ENCODE data around the gene E4F1. TPM values are rescaled to one million over a fixed set of nuclear protein-coding genes. Genes with fewer than 3 reads are reported as not detected.

E4F1 gene, protein sequence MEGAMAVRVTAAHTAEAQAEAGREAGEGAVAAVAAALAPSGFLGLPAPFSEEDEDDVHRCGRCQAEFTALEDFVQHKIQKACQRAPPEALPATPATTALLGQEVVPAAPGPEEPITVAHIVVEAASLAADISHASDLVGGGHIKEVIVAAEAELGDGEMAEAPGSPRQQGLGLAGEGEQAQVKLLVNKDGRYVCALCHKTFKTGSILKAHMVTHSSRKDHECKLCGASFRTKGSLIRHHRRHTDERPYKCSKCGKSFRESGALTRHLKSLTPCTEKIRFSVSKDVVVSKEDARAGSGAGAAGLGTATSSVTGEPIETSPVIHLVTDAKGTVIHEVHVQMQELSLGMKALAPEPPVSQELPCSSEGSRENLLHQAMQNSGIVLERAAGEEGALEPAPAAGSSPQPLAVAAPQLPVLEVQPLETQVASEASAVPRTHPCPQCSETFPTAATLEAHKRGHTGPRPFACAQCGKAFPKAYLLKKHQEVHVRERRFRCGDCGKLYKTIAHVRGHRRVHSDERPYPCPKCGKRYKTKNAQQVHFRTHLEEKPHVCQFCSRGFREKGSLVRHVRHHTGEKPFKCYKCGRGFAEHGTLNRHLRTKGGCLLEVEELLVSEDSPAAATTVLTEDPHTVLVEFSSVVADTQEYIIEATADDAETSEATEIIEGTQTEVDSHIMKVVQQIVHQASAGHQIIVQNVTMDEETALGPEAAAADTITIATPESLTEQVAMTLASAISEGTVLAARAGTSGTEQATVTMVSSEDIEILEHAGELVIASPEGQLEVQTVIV
- total RNA-seq (2021; fragmentation: NEBNext Ultra II Directional; extraction: Animal tissue kit (Norgen Biotek cat#: 25700)) = 21.9 and 22.2 TPM in 2 replicates
- polyA plus RNA-seq (2011; rRNA removed) = 27.0 and 34.2 TPM in 2 replicates
- 31.8 TPM for polyA plus RNA-seq (2011; cell fraction: cytosol; rRNA removed)
- 122 TPM for polyA plus RNA-seq (2011; cell fraction: nucleus; rRNA removed)
- 10.7 to 22.9 TPM (median 21.9 TPM) in 4 replicates for polyA plus RNA-seq (2012, experiment 1 of 2)
- polyA plus RNA-seq (2012, experiment 2 of 2) = 12.4 TPM
- polyA plus RNA-seq (2013, experiment 1 of 2) = 15.0 TPM
- polyA plus RNA-seq (2013, experiment 2 of 2) = 11.6 TPM
- 7.6 and 10.1 TPM in 2 replicates for polyA minus RNA-seq (2011; rRNA and poly(A)+ RNA removed)
- polyA minus RNA-seq (2011; cell fraction: cytosol; rRNA and poly(A)+ RNA removed) = 18.4 TPM
- polyA minus RNA-seq (2011; cell fraction: nucleus; rRNA and poly(A)+ RNA removed) = 24.6 TPM
- long read RNA-seq, experiment 1, partial matches to known transcripts = 2 of 10 reads
- long read RNA-seq, experiment 1, other reads (novel, unspliced or antisense) = 5 of 10 reads
- long read RNA-seq, experiment 2 = 0 reads

DNA sequence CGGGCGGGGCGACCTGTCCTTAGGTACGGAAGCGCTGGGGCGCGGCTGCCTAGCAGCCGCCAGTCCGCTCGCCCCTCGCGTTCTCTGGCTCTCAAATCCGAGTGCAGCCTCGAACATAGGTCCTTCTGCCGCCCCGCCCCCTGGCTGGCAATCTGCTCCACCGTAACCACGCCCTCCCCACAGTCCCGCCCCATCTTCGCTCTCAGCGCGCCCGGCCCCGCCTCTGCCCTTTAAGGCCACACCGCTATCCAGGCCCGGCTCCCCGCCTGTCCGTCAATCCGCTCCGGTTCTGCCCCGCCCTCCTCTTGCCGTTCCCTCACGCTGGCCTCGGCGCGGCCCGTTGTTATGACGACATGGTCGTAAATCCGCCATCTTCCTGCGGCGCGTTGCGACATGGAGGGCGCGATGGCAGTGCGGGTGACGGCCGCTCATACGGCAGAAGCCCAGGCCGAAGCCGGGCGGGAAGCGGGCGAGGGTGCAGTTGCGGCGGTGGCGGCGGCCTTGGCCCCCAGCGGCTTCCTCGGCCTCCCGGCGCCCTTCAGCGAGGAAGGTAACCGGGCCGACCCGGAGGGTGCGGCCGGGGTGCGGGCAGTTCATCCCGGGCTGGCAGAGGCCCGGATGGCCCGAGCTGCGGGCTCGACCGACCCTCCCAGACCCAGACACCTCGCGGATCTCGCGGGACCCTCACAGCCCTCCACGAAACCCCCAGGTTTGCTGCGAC lies at the start of gene E4F1:
TSS of gene E4F1 (plus strand) at position 371 of the 721 bp plus-strand sequence. CDS start at position 394, 23 bp downstream.
- peaks cover 3 to 29% of the 10 kb centered on the region in 2 experiments; a peak in 2 of 4 replicates for H3K79me2 ChIP-seq (ENCODE audit: control insufficient read depth in 1 of 2, insufficient read depth in 2 of 2, low read length in 2 of 2)
- WGBS, 2 experiments (ENCODE audit: extremely low coverage in 1 of 2, insufficient coverage in 1 of 2, insufficient read length in 1 of 2, insufficient replicate concordance in 2 of 2, low coverage in 1 of 2, low lambda C conversion rate in 2 of 2, missing lambda C conversion rate in 1 of 2) = 3% methylated on average over 70 of the region's 82 CpGs; no CpG with 5 or more reads in 1 of the 2 experiments
- CTCF ChIA-PET (ENCODE audit: partially characterized antibody) = interaction anchor here (1.0 kb wide), 1 partner anchor 29 kb away, joined by 3 read pairs; no protein-coding TSS in a partner anchor
- H3K36me3 ChIP-seq (ENCODE audit: control insufficient read depth in 2 of 4, insufficient read depth in 4 of 4, low read length in 3 of 4) = peaks cover 0 to under 1% (median 0%) of the 10 kb centered on the region in 4 experiments; a peak in 1 of 8 replicates
- no peak within 1 kb of the TSS for H2AFZ ChIP-seq (ENCODE audit: low read length)
- POLR2A ChIA-PET (ENCODE audit: partially characterized antibody) = interaction anchor here (0.5 to 5.3 kb wide), 17 partner anchors 9 to 273 kb away, joined by 3 to 44 read pairs (median 3); partner anchors contain the start of genes BRICD5, DNASE1L2, ECI1 and PGP
- H2BK120ac ChIP-seq (replicated peaks; ENCODE audit: low read depth, low read length) = no peak within 1 kb of the TSS
- H3K9ac ChIP-seq (replicated peaks in 1 of 4; ENCODE audit: extremely low read depth in 1 of 4, low read depth in 3 of 4, low read length in 3 of 4) = peak within 1 kb of the TSS; percentile 80 to 91 (median 84)
- H4K91ac ChIP-seq (replicated peaks; ENCODE audit: insufficient read length, low read length) = no peak within 1 kb of the TSS
- H3K27ac ChIP-seq (ENCODE audit: low read depth, low read length) = peak within 1 kb of the TSS; percentile 77
- H2BK15ac ChIP-seq (ENCODE audit: low read length) = no peak within 1 kb of the TSS
- no peak within 1 kb of the TSS for H2BK5ac ChIP-seq (ENCODE audit: low read depth, low read length)
- H3K4me1 ChIP-seq (replicated peaks in 1 of 4; ENCODE audit: control insufficient read depth in 3 of 4, insufficient read depth in 4 of 4, low read length in 3 of 4) = no peaks in the 10 kb centered on the region
- H4K5ac ChIP-seq (ENCODE audit: insufficient read length, low read depth, low read length) = peak within 1 kb of the TSS; percentile 19
- H2BK20ac ChIP-seq (ENCODE audit: low read length) = no peak within 1 kb of the TSS
- H3K23me2 ChIP-seq (ENCODE audit: low read depth, low read length) = no peaks in the 10 kb centered on the region
- no peak within 1 kb of the TSS for H3K23ac ChIP-seq (ENCODE audit: insufficient read length)
- no peak within 1 kb of the TSS for H3K14ac ChIP-seq (ENCODE audit: insufficient read length)
- peak within 1 kb of the TSS; percentile 60 to 72 for H3K4me2 ChIP-seq (ENCODE audit: insufficient read depth in 1 of 2, low read depth in 2 of 2, low read length in 2 of 2)
- H3K56ac ChIP-seq (replicated peaks; ENCODE audit: insufficient read length, low read depth, low read length) = peak within 1 kb of the TSS; percentile 46
- no peaks in the 10 kb centered on the region for H3K9me3 ChIP-seq (ENCODE audit: insufficient read depth in 2 of 2, low read depth in 1 of 2, low read length in 1 of 2)
- H4K8ac ChIP-seq (ENCODE audit: extremely low read depth, insufficient read depth, low read length) = peak within 1 kb of the TSS; percentile 90
- no peak within 1 kb of the TSS for H3K4ac ChIP-seq (replicated peaks; ENCODE audit: insufficient read length, low read depth, low read length)
- no peak within 1 kb of the TSS for H2BK12ac ChIP-seq (ENCODE audit: low read depth, low read length)
- H3K18ac ChIP-seq (ENCODE audit: extremely low read depth, low read length) = peak within 1 kb of the TSS; percentile 60; the same call in 1 of the 2 replicates
- peak within 1 kb of the TSS; percentile 67 to 93 (median 80) for H3K4me3 ChIP-seq (ENCODE audit: extremely low read depth in 1 of 4, insufficient read depth in 2 of 4, low read depth in 3 of 4, low read length in 4 of 4)
- DNase-seq (ENCODE audit: low read depth in 1 of 2, low spot score in 2 of 2) = peak; percentile 99 to 100
- peaks cover 7 to 8% of the 10 kb centered on the region in 2 experiments for H4K20me1 ChIP-seq (replicated peaks in 1 of 2; ENCODE audit: control insufficient read depth in 1 of 2, insufficient read depth in 2 of 2, low read length in 2 of 2)
- peaks cover 3% of the 10 kb centered on the region; the same call in 1 of the 2 replicates for H3K79me1 ChIP-seq (ENCODE audit: low read depth, low read length)
- H3K27me3 ChIP-seq (replicated peaks in 1 of 4; ENCODE audit: control insufficient read depth in 3 of 4, extremely low read depth in 1 of 4, insufficient read depth in 3 of 4, low read length in 3 of 4) = no peaks in the 10 kb centered on the region
- FAIRE-seq = no peak
- no peak within 1 kb of the TSS for H2AK5ac ChIP-seq (ENCODE audit: low read depth, low read length)
- no peak for TF ChIP-seq ATF2 (IDR thresholded peaks at IDR 0.05; ENCODE audit: low read length)
- TF ChIP-seq CBX5 (IDR thresholded peaks at IDR 0.05; ENCODE audit: low read depth, low read length) = no peak
- TF ChIP-seq, protein P1, sequence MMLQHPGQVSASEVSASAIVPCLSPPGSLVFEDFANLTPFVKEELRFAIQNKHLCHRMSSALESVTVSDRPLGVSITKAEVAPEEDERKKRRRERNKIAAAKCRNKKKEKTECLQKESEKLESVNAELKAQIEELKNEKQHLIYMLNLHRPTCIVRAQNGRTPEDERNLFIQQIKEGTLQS (IDR thresholded peaks at IDR 0.05; ENCODE audit: insufficient read depth, low read depth, low read length) = peak; percentile 96
